ENCODE measurements around the gene SLC16A3. TPM values are rescaled to one million over a fixed set of nuclear protein-coding genes. Genes with fewer than 3 reads are reported as not detected.
"Not testable (repeated sequence)": the region's sequence is repeated elsewhere in the genome, so short reads cannot be mapped to it uniquely, and the experiment has no call there.

Gene SLC16A3
- total and polyA plus RNA-seq, 8 donors = 4.9 to 87.9 (median 37.7) TPM

DNA sequence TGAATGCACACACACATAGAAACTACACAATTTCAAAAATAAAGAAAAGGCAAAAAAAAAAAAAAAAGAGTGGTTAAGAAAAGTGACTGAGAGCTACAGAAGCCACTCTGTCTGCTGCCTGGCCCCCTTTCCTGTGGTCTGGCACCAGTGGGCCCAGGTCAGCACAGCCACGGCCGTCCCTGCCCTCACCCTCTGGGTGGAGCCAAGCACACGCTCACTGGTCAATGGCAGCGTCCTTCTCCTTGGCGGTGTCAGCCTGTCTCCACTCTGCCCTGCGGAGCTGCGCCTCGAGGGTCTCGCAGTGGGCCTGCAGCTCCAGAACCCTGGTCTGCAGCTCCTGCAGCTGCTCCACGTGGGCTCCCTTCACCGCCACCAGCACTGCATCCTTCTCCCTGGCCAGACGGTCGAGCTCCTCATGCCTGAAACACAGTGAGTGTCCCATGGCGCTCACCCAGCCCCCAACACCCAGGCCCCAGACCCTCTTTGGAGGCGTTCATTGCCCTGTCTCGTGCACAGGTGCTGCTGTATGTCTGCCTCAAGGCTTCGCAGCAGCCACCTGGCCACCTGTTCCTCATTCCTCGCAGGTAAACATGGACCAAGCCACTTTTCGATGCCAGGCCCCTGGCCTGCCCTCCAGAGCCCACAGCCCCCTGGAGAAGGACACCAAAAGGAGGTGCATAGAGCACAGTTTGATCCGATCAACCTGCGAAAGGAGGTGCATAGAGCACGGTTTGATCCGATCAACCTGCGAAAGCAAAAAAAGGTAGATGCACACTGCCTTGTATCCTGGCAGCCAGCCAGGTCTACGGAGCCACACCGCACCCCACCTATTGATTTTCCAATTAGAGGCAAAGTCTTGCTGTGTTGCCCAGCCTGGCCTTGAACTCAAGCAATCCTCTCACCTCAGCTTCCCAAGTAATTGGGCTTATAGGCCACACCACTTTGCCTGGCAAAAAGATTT, 40.6 kb upstream of the SLC16A3 start:
- DNase-seq = peak in 1 of 2 donors; percentile 44
- H3K36me3 ChIP-seq = peaks cover 12 to 77% (median 67%) of the 10 kb centered on the region in 4 donors
- TF ChIP-seq POLR2A (IDR thresholded peaks at IDR 0.05) (no peak), EP300 (IDR thresholded peaks at IDR 0.05) (no peak), POLR2AphosphoS5 (IDR thresholded peaks at IDR 0.05) (no peak)
- TF ChIP-seq, protein P1, sequence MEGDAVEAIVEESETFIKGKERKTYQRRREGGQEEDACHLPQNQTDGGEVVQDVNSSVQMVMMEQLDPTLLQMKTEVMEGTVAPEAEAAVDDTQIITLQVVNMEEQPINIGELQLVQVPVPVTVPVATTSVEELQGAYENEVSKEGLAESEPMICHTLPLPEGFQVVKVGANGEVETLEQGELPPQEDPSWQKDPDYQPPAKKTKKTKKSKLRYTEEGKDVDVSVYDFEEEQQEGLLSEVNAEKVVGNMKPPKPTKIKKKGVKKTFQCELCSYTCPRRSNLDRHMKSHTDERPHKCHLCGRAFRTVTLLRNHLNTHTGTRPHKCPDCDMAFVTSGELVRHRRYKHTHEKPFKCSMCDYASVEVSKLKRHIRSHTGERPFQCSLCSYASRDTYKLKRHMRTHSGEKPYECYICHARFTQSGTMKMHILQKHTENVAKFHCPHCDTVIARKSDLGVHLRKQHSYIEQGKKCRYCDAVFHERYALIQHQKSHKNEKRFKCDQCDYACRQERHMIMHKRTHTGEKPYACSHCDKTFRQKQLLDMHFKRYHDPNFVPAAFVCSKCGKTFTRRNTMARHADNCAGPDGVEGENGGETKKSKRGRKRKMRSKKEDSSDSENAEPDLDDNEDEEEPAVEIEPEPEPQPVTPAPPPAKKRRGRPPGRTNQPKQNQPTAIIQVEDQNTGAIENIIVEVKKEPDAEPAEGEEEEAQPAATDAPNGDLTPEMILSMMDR (IDR thresholded peaks at IDR 0.05) = no peak

DNA sequence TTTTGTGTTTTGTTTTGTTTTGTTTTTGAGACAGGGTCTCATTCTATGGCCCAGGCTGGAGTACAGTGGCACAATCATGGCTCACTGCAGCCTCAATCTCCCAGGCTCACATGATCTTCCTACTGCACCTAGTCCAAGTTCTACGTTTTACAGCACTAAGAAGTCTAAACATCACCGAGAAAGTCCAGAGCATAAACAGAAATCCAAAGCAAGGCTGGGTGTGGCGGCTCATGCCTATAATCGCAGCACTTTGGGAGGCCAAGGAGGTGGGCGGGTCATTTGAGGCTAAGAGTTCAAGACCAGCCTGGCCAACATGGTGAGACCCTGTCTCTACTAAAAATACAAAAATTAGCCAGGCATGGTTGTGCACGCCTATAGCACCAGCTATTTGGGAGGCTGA, 35.8 kb upstream of the SLC16A3 start:
- DNase-seq; H3K27ac ChIP-seq; H3K4me1 ChIP-seq; H3K27me3 ChIP-seq; H3K4me3 ChIP-seq; intact Hi-C loops (cut with DNase I; ENCODE audit: low total_unique reads); H3K9me3 ChIP-seq: not testable (repeated sequence)
- H3K36me3 ChIP-seq = peaks cover 20 to 85% (median 81%) of the 10 kb centered on the region in 4 donors
- 78 to 88% (median 87%) methylated on average over 6 of the region's 6 CpGs for WGBS, 5 donors

More for the DNA sequence above, 40.6 kb upstream of the SLC16A3 start:
- Histone ChIP-seq H3K4me1 (no peaks in the 10 kb centered on the region), H3K27me3 (no peaks in the 10 kb centered on the region), H3K9me3 (no peaks in the 10 kb centered on the region), H3K27ac (no peak overlapping the region), H3K4me3 (no peak overlapping the region)
- intact Hi-C loops (cut with DNase I; ENCODE audit: low total_unique reads) = no loop called here
- WGBS, 5 donors = 82 to 92% (median 90%) methylated on average over 24 to 26 of the region's 26 CpGs

DNA sequence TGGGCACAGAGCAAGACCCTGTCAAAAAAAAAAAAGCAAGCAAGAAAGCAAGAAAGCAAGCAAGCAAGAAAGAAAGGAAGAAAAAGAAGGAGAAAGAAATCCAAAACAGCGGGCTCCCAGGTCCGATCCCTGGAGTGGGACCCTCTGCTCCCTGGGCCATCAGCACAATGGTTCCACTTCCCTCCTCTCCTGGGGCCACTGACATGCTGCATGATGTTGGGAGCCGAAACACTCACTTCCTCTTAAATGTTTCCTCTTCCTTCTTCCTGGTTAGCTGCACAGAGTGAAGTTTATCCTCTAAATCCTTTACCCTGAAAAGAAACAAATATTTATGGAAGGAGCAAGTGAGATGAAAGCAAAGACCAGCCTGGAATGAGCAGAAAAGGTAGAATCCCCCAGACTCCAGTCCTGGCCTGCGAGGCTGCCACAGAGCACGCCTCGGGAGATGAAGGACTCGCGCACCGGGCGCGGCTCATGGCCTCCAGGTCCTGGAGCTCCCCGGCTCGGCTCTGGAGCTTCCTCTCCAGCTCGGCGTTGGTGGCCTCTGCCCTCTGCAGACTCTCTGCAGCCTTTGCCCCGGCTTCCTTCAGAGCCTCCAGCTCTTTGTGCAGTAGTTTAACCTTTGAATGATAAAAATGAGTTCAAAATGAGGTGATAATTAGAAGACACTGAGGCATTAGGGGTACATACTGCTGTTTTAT, 35.2 kb upstream of the SLC16A3 start:
- H3K4me3 ChIP-seq = no peak overlapping the region
- WGBS, 5 donors = 74 to 91% (median 86%) methylated on average over 16 of the region's 16 CpGs
- H3K4me1 ChIP-seq = peaks cover 0 to 5% (median 0%) of the 10 kb centered on the region in 4 donors
- TF ChIP-seq, protein P1 (IDR thresholded peaks at IDR 0.05) = no peak
- no peak for TF ChIP-seq POLR2AphosphoS5 (IDR thresholded peaks at IDR 0.05)
- TF ChIP-seq EP300 (IDR thresholded peaks at IDR 0.05) = no peak
- TF ChIP-seq POLR2A (IDR thresholded peaks at IDR 0.05) = no peak
- intact Hi-C loops (cut with DNase I; ENCODE audit: low total_unique reads) = no loop called here
- no peaks in the 10 kb centered on the region for H3K9me3 ChIP-seq
- no peaks in the 10 kb centered on the region for H3K27me3 ChIP-seq
- DNase-seq = no peak
- H3K36me3 ChIP-seq = peaks cover 22 to 87% (median 81%) of the 10 kb centered on the region in 4 donors
- no peak overlapping the region for H3K27ac ChIP-seq

DNA sequence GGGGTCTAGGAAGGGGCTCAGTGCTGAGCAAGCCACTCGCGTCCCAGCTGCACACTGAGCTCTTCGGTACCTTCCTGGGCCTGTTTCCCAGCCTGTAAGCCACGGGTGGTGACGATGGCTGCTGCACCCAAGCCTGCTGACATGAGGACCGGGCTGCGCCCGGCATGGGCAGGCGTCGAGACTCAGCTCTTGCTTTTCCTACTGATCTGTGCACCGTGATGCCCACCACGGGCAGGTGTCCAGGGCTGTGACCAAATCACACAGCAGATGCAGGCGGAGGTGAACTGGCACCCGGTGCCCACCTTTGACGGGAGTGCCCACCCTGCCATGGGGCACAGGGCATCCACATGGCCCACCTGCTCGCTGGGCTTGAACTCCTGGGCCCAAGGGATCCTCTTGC, 34.1 kb upstream of the SLC16A3 start:
- Histone ChIP-seq H3K36me3 (peaks cover 22 to 88% (median 80%) of the 10 kb centered on the region in 4 donors), H3K4me3 (no peak overlapping the region), H3K27ac (no peak overlapping the region), H3K27me3 (no peaks in the 10 kb centered on the region), H3K9me3 (no peaks in the 10 kb centered on the region), H3K4me1 (peaks cover 0 to 5% (median 0%) of the 10 kb centered on the region in 4 donors)
- 94 to 97% (median 95%) methylated on average over 12 to 16 of the region's 16 CpGs for WGBS, 5 donors
- no peak for DNase-seq
- TF ChIP-seq POLR2AphosphoS5 (IDR thresholded peaks at IDR 0.05) (no peak), POLR2A (IDR thresholded peaks at IDR 0.05) (no peak), EP300 (IDR thresholded peaks at IDR 0.05) (no peak)
- TF ChIP-seq, protein P1 (IDR thresholded peaks at IDR 0.05) = no peak
- intact Hi-C loops (cut with DNase I; ENCODE audit: low total_unique reads) = no loop called here

Data from stomach (tissue), 9 donors.